Measurements from ENCODE around the gene GLS. TPM values are rescaled to one million over a fixed set of nuclear protein-coding genes. Genes with fewer than 3 reads are reported as not detected.

The GLS gene
- total RNA-seq, 1 donor from 2014 or later = 185 TPM

- peaks cover 77% of the 10 kb centered on the region for H3K36me3 Mint-ChIP-seq
- peak overlapping the region; percentile 45 for H3K4me3 Mint-ChIP-seq
Observed at GRCh38 chr2:190980630-190981209, 100.1 kb downstream of the GLS start.

GRCh38 chr2:190981333-190981732, 100.7 kb downstream of the GLS start:
- no peaks in the 10 kb centered on the region for H3K27me3 Mint-ChIP-seq (ENCODE audit: low read depth)
- no peaks in the 10 kb centered on the region for H3K9me3 Mint-ChIP-seq
- peaks cover 78% of the 10 kb centered on the region for H3K36me3 Mint-ChIP-seq
- TF ChIP-seq, protein P1, sequence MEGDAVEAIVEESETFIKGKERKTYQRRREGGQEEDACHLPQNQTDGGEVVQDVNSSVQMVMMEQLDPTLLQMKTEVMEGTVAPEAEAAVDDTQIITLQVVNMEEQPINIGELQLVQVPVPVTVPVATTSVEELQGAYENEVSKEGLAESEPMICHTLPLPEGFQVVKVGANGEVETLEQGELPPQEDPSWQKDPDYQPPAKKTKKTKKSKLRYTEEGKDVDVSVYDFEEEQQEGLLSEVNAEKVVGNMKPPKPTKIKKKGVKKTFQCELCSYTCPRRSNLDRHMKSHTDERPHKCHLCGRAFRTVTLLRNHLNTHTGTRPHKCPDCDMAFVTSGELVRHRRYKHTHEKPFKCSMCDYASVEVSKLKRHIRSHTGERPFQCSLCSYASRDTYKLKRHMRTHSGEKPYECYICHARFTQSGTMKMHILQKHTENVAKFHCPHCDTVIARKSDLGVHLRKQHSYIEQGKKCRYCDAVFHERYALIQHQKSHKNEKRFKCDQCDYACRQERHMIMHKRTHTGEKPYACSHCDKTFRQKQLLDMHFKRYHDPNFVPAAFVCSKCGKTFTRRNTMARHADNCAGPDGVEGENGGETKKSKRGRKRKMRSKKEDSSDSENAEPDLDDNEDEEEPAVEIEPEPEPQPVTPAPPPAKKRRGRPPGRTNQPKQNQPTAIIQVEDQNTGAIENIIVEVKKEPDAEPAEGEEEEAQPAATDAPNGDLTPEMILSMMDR (IDR thresholded peaks at IDR 0.05; ENCODE audit: unreplicated experiment) = no peak
- H3K4me3 Mint-ChIP-seq = no peak overlapping the region
- H3K27ac Mint-ChIP-seq = peak overlapping the region; percentile 96
- peaks cover 34% of the 10 kb centered on the region for H3K4me1 Mint-ChIP-seq
- no peak for DNase-seq (ENCODE audit: low spot score in 2 of 2, unreplicated experiment in 2 of 2)

More at GRCh38 chr2:190980630-190981209, 100.1 kb downstream of the GLS start:
- Mint-ChIP-seq H3K9me3 (no peaks in the 10 kb centered on the region), H3K27me3 (ENCODE audit: low read depth) (no peaks in the 10 kb centered on the region), H3K4me1 (peaks cover 34% of the 10 kb centered on the region), H3K27ac (peak overlapping the region; percentile 96)
- no peak for DNase-seq (ENCODE audit: low spot score in 2 of 2, unreplicated experiment in 2 of 2)
- TF ChIP-seq, protein P1 (IDR thresholded peaks at IDR 0.05; ENCODE audit: unreplicated experiment) = no peak

DNA sequence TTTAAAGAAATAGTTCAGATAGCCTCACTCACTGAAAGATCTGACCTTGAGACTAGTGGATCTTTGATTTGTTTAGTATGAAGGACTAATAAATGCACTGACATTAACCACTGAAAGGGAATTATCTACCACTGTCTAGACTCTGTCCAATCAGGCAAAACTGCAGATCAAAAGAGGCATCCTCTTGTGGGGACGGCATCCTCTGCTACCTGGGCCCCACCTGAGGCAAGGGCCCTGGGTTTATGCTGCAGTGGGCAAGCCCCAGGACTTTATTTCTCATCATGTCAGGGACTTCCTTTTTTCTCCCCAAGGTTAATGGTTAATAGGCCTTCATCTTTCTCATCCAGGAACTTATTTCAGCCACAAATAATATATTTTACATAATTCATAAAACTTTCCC, 101.1 kb downstream of the GLS start:
- peak overlapping the region; percentile 96 for H3K27ac Mint-ChIP-seq
- H3K4me3 Mint-ChIP-seq = no peak overlapping the region
- DNase-seq (ENCODE audit: low spot score in 2 of 2, unreplicated experiment in 2 of 2) = no peak
- H3K36me3 Mint-ChIP-seq = peaks cover 76% of the 10 kb centered on the region
- peaks cover 34% of the 10 kb centered on the region for H3K4me1 Mint-ChIP-seq
- no peaks in the 10 kb centered on the region for H3K27me3 Mint-ChIP-seq (ENCODE audit: low read depth)
- no peaks in the 10 kb centered on the region for H3K9me3 Mint-ChIP-seq
- TF ChIP-seq, protein P1 (IDR thresholded peaks at IDR 0.05; ENCODE audit: unreplicated experiment) = no peak

DNA sequence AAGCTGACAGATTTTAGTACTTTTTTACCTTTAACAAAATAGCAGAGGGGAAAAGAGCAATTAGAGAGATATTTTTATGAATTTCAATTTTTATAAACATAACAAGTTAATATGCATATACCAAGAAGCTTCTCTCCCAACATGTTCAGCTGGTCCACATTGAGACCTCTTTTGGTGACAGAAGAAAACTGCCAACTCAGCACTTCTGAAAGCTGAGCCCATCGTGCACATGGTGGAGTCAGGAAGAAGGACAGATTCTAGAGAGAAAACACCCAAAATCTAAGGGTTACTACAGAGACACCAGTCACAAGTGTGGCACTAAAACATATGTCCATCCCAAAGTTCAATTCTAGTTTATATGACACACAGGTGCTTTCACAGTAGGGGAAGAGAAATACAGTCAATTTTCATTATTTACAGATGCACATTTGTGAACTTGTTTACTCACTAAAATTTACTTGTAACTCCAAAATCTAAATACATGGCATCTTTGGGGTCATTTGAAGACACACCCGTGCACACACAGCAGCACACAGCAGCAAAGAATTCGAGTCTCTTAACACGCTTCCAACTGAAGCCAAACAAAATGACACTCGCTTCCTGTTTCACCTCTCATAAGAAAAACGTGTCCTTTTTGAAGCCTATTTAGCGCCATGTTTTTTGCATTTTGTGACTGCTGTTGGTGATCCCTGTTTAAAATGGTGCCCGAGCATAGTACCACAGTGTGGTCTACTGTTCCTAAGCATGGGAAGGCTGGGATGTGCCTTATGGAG, 101.8 kb downstream of the GLS start:
- Mint-ChIP-seq H3K9me3 (no peaks in the 10 kb centered on the region), H3K36me3 (peaks cover 77% of the 10 kb centered on the region), H3K27ac (peak overlapping the region; percentile 26), H3K27me3 (ENCODE audit: low read depth) (no peaks in the 10 kb centered on the region), H3K4me3 (no peak overlapping the region), H3K4me1 (peaks cover 34% of the 10 kb centered on the region)
- TF ChIP-seq, protein P1 (IDR thresholded peaks at IDR 0.05; ENCODE audit: unreplicated experiment) = no peak
- no peak for DNase-seq (ENCODE audit: low spot score in 2 of 2, unreplicated experiment in 2 of 2)

DNA sequence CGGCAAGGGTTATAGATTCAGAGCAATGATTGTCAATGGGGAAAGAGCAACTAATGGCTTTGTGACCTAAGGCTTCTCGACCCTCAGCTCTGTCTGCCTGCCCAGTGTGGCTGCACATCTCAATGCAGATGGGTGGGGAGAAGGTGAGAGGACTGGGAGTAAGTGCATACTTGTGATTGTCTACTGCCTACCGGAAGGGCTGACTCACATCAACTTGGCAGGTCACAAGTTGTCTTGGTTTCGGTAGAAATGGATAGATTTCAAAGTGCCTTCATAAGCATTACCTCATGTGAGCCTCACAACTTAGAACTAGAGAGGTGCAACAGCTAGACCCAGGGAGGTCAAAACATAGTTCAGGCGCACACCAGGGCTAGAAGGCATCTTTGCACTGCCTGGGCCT, 104.0 kb downstream of the GLS start:
- no peak for DNase-seq (ENCODE audit: low spot score in 2 of 2, unreplicated experiment in 2 of 2)
- Mint-ChIP-seq H3K4me3 (no peak overlapping the region), H3K27ac (no peak overlapping the region), H3K27me3 (ENCODE audit: low read depth) (no peaks in the 10 kb centered on the region), H3K4me1 (peaks cover 24% of the 10 kb centered on the region), H3K36me3 (peaks cover 69% of the 10 kb centered on the region), H3K9me3 (no peaks in the 10 kb centered on the region)
- TF ChIP-seq, protein P1 (IDR thresholded peaks at IDR 0.05; ENCODE audit: unreplicated experiment) = no peak
